Memory B cell (primary cell): ENCODE results near the gene CHAF1A.

ENCODE experiments used
- ATAC-seq: fragments of 150-1000 bp; cut with Tn5 transposase; 2 replicates; pipeline ENCODE4 v1.10.0; 2021; ENCODE audit warnings: low read depth, mild to moderate bottlenecking, moderate library complexity
- DNase-seq, 2 donors: peaks; one replicate each; pipeline ENCODE4 v3.0.0; 2022; ENCODE audit warnings: low spot score in 2 of 2
- H3K27ac Mint-ChIP-seq: one replicate; pipeline ENCODE4 v1.8.0; 2022; ENCODE audit warnings: mild to moderate bottlenecking, moderate library complexity, mixed read lengths
- H3K27me3 Mint-ChIP-seq: one replicate; pipeline ENCODE4 v1.8.0; 2022; ENCODE audit warnings: mixed read lengths
- H3K36me3 Mint-ChIP-seq: one replicate; pipeline ENCODE4 v1.8.0; 2022; ENCODE audit warnings: mild to moderate bottlenecking, mixed read lengths
- H3K4me1 Mint-ChIP-seq: one replicate; pipeline ENCODE4 v1.8.0; 2022; ENCODE audit warnings: mixed read lengths
- H3K4me3 Mint-ChIP-seq: one replicate; pipeline ENCODE4 v1.8.0; 2022; ENCODE audit warnings: mild to moderate bottlenecking, moderate library complexity, mixed read lengths
- H3K9me3 Mint-ChIP-seq: one replicate; pipeline ENCODE4 v1.8.0; 2022; ENCODE audit warnings: mixed read lengths

Gene CHAF1A

GRCh38 chr19:4399812-4400134 is 2.7 kb upstream of the CHAF1A start:
- peaks cover 3% of the 10 kb centered on the region for H3K36me3 Mint-ChIP-seq
- peak; percentile 0 for ATAC-seq
- H3K4me3 Mint-ChIP-seq, result peak overlapping the region; percentile 91

GRCh38 chr19:4400135-4400936 is 2.1 kb upstream of the CHAF1A start, which contains the start of gene SH3GL1:
TSS of gene SH3GL1 (minus strand) at chr19:4400547. CDS start at chr19:4400368, 179 bp downstream.
- no peaks in the 10 kb centered on the region for H3K27me3 Mint-ChIP-seq
- H3K36me3 Mint-ChIP-seq, result peaks cover 3% of the 10 kb centered on the region
- H3K4me3 Mint-ChIP-seq, result peak within 1 kb of the TSS; percentile 91
- peaks cover 33% of the 10 kb centered on the region for H3K4me1 Mint-ChIP-seq
- peak within 1 kb of the TSS; percentile 97 for H3K27ac Mint-ChIP-seq
- H3K9me3 Mint-ChIP-seq, result no peaks in the 10 kb centered on the region
- peak; percentile 92 to 95 for DNase-seq
- ATAC-seq, result peak; percentile 63

More at GRCh38 chr19:4399812-4400134, 2.7 kb upstream of the CHAF1A start:
- H3K27ac Mint-ChIP-seq, result peak overlapping the region; percentile 89
- H3K27me3 Mint-ChIP-seq, result no peaks in the 10 kb centered on the region
- no peaks in the 10 kb centered on the region for H3K9me3 Mint-ChIP-seq
- H3K4me1 Mint-ChIP-seq, result peaks cover 39% of the 10 kb centered on the region
- no peak for DNase-seq

GRCh38 chr19:4401769-4402170 is 670 bp upstream of the CHAF1A start:
- H3K27ac Mint-ChIP-seq, result peak overlapping the region; percentile 97
- no peaks in the 10 kb centered on the region for H3K27me3 Mint-ChIP-seq
- no peak for ATAC-seq
- peaks cover 30% of the 10 kb centered on the region for H3K4me1 Mint-ChIP-seq
- no peaks in the 10 kb centered on the region for H3K9me3 Mint-ChIP-seq
- peak overlapping the region; percentile 83 for H3K4me3 Mint-ChIP-seq
- no peak for DNase-seq
- peaks cover 2% of the 10 kb centered on the region for H3K36me3 Mint-ChIP-seq

DNA sequence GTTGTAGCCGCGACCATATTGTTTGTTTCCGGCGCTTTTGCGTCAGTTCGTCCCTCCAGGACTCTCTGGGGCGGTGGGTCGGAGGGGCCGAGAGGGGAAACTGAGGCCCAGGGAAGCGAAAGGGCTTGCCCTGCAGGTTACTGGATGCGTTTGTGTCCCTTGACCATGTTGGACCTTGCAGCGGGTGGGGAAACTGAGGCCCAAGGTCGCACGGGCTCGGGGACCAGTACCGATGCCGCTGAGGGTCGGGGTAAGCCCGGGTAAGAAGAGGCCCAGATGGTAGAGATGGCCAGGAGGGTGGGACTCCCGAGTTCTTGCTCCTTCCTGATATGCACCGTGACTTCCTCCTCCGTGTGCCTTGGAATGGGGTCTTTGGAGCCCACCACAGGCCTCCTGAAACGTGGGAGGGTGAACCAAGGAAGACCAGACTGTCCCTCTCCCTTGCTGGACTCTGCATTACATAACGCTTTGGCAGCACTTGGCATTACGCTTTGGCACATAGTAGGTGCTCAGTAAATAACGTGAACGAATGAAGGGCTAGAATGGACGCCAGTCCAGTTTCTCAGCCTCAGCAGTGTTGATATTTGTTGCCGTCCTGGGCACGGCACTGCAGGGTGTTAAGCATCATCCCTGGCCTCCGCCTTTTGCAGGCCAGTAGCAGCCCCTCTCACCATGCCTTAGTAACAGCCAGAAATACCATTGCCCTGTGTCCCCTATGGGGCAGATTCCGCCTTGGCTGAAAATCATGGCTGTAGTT is 743 bp downstream of the CHAF1A start:
- ATAC-seq, result no peak
- H3K36me3 Mint-ChIP-seq, result no peaks in the 10 kb centered on the region
- no peak for DNase-seq
- no peaks in the 10 kb centered on the region for H3K27me3 Mint-ChIP-seq
- no peaks in the 10 kb centered on the region for H3K9me3 Mint-ChIP-seq
- H3K27ac Mint-ChIP-seq, result peak overlapping the region; percentile 97
- peak overlapping the region; percentile 83 for H3K4me3 Mint-ChIP-seq
- H3K4me1 Mint-ChIP-seq, result peaks cover 22% of the 10 kb centered on the region

GRCh38 chr19:4405977-4406376 is 3.5 kb downstream of the CHAF1A start:
- peaks cover 16% of the 10 kb centered on the region for H3K4me1 Mint-ChIP-seq
- no peaks in the 10 kb centered on the region for H3K27me3 Mint-ChIP-seq
- DNase-seq (no peak), ATAC-seq (no peak)
- H3K9me3 Mint-ChIP-seq, result no peaks in the 10 kb centered on the region
- H3K36me3 Mint-ChIP-seq, result peaks cover 3% of the 10 kb centered on the region
- no peak overlapping the region for H3K4me3 Mint-ChIP-seq
- H3K27ac Mint-ChIP-seq, result no peak overlapping the region

GRCh38 chr19:4406626-4407025 is 4.2 kb downstream of the CHAF1A start:
- peaks cover 3% of the 10 kb centered on the region for H3K36me3 Mint-ChIP-seq
- no peaks in the 10 kb centered on the region for H3K9me3 Mint-ChIP-seq
- no peak overlapping the region for H3K4me3 Mint-ChIP-seq
- peaks cover 9% of the 10 kb centered on the region for H3K4me1 Mint-ChIP-seq
- no peaks in the 10 kb centered on the region for H3K27me3 Mint-ChIP-seq
- DNase-seq (no peak), ATAC-seq (no peak)
- H3K27ac Mint-ChIP-seq, result no peak overlapping the region

DNA sequence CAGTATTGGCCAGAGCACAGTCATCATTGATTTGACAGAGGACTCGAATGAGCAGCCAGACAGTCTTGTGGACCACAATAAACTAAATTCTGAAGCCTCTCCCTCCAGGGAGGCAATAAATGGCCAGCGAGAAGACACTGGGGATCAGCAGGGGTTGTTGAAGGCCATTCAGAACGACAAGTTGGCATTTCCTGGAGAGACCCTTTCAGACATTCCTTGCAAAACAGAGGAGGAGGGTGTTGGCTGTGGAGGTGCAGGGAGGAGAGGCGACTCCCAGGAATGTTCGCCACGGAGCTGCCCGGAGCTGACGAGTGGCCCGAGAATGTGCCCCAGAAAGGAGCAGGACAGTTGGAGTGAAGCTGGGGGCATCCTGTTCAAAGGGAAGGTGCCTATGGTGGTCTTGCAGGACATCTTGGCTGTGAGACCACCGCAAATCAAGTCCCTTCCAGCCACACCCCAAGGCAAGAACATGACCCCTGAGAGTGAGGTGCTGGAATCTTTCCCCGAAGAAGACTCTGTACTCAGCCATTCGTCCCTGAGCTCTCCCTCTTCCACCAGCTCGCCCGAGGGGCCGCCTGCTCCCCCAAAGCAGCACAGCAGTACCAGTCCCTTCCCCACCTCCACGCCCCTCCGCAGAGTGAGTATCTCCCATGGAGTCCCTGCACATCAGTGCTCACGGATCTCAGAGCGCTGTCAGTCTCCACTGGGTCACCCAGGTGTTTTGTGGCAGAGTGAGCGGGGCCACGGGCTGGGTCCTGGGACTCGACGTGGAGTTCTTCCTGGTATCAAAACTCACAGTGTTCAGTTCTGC is 6.9 kb downstream of the CHAF1A start:
- no peak overlapping the region for H3K27ac Mint-ChIP-seq
- H3K4me1 Mint-ChIP-seq, result no peaks in the 10 kb centered on the region
- H3K4me3 Mint-ChIP-seq, result no peak overlapping the region
- peaks cover 3% of the 10 kb centered on the region for H3K36me3 Mint-ChIP-seq
- no peak for ATAC-seq
- no peak for DNase-seq
- H3K27me3 Mint-ChIP-seq, result no peaks in the 10 kb centered on the region
- H3K9me3 Mint-ChIP-seq, result no peaks in the 10 kb centered on the region

GRCh38 chr19:4413588-4413987 is 11.1 kb downstream of the CHAF1A start:
- Mint-ChIP-seq H3K4me3 (no peak overlapping the region), H3K27ac (no peak overlapping the region), H3K9me3 (no peaks in the 10 kb centered on the region), H3K36me3 (peaks cover 3% of the 10 kb centered on the region), H3K4me1 (peaks cover 3% of the 10 kb centered on the region), H3K27me3 (no peaks in the 10 kb centered on the region)
- DNase-seq (no peak), ATAC-seq (no peak)

- Mint-ChIP-seq H3K36me3 (peaks cover under 1% of the 10 kb centered on the region), H3K27me3 (no peaks in the 10 kb centered on the region), H3K4me3 (no peak overlapping the region), H3K9me3 (no peaks in the 10 kb centered on the region), H3K4me1 (peaks cover 3% of the 10 kb centered on the region), H3K27ac (no peak overlapping the region)
- ATAC-seq (no peak), DNase-seq (no peak)
These were observed 11.8 kb downstream of the CHAF1A start for GRCh38 chr19:4414144-4414799.

GRCh38 chr19:4414800-4415321 is 12.4 kb downstream of the CHAF1A start:
- ATAC-seq (no peak), DNase-seq (no peak)
- no peaks in the 10 kb centered on the region for H3K27me3 Mint-ChIP-seq
- H3K36me3 Mint-ChIP-seq, result no peaks in the 10 kb centered on the region
- peaks cover 3% of the 10 kb centered on the region for H3K4me1 Mint-ChIP-seq
- no peak overlapping the region for H3K27ac Mint-ChIP-seq
- no peak overlapping the region for H3K4me3 Mint-ChIP-seq
- H3K9me3 Mint-ChIP-seq, result no peaks in the 10 kb centered on the region

DNA sequence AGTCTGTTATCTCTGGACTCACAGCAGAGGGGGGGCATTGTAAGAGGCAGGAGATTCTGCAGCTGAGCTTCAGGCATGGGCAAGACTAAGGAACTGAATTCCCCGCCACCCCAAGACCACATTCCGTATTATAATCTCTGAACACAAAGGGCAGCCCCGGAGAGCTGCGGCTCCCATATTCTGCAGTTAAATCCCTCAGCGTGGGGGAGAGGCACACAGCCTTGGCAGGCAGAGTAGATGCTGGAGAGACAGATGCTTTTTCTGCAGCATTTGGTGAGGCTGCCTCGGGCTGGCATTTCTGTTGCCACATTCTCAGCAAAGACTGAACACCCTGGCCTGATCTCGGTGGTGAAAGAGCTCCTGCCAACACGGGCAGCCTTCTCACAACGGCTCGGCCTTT is 12.9 kb downstream of the CHAF1A start:
- no peak for ATAC-seq
- Mint-ChIP-seq H3K9me3 (no peaks in the 10 kb centered on the region), H3K27me3 (no peaks in the 10 kb centered on the region), H3K4me3 (no peak overlapping the region), H3K36me3 (no peaks in the 10 kb centered on the region), H3K4me1 (peaks cover 3% of the 10 kb centered on the region), H3K27ac (no peak overlapping the region)
- no peak for DNase-seq

GRCh38 chr19:4416268-4416667 is 13.8 kb downstream of the CHAF1A start:
- no peak overlapping the region for H3K4me3 Mint-ChIP-seq
- peaks cover 3% of the 10 kb centered on the region for H3K4me1 Mint-ChIP-seq
- H3K36me3 Mint-ChIP-seq, result no peaks in the 10 kb centered on the region
- ATAC-seq, result no peak
- no peaks in the 10 kb centered on the region for H3K27me3 Mint-ChIP-seq
- DNase-seq, result no peak
- H3K9me3 Mint-ChIP-seq, result no peaks in the 10 kb centered on the region
- H3K27ac Mint-ChIP-seq, result no peak overlapping the region

DNA sequence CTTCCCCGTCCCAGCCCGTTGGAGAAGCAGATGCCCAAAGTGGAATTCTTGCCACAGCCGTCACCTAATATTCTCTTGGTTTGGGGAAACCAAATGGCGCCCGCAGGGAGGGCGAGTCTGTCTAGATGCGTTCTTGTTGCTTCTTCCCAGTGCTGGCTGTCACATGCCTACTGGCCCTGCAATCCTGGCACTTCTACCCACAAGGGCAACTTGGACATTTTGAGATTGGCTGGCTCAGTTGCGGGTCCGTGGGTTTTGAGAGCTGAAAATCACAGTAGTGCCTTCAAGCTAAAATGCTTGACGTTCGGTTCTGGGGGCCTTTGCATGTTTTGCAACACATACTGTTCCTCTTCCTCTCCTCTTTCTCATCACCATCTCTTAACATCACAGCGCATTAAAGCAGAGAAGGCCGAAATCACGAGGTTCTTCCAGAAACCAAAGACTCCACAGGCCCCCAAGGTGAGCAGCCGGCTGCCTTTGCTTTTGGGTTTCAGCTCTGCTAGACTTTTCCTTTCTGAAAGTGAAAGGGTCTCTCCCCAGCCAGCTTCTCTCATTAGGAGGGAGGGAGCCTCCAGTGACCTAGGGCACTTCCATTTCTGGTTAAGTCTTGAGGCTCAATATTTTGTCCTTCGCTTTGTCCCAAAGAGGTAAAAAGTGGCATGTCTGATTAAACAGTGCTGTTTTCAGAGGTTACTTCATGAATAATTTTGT is 21.1 kb downstream of the CHAF1A start:
- Mint-ChIP-seq H3K9me3 (no peaks in the 10 kb centered on the region), H3K27ac (no peak overlapping the region), H3K4me1 (no peaks in the 10 kb centered on the region), H3K4me3 (no peak overlapping the region), H3K36me3 (peaks cover 4% of the 10 kb centered on the region), H3K27me3 (no peaks in the 10 kb centered on the region)
- ATAC-seq (no peak), DNase-seq (no peak)
